HepG2 (cell line): ENCODE measurements around the gene CLK4. TPM values are rescaled to one million over a fixed set of nuclear protein-coding genes. Genes with fewer than 3 reads are reported as not detected.

Source experiments
- ATAC-seq: fragments of 200-7000 bp; cut with Tn5 transposase; 3 replicates; pipeline ENCODE4 v1.9.1; 2020; ENCODE audit warnings: mild to moderate bottlenecking, moderate library complexity
- BruUV-seq: library from RNA; stranded (reverse); fragments of 400-500 nt; replicated peaks from 2 replicates; lab custom pipeline; 2021; lab: Mats Ljungman, UMichigan
- CTCF ChIA-PET: fragments of 300-600 bp; formaldehyde crosslinking; extraction: SDS; loops from one replicate; lab custom pipeline; 2021; ENCODE audit warnings: low total read pairs, inconsistent platforms, low intra/inter-chr PET ratio; lab: Yijun Ruan, JAX
- POLR2A ChIA-PET: fragments of 350-600 bp; sonication (Branson Sonifier 250); formaldehyde crosslinking; loops from one replicate; lab custom pipeline; 2020; ENCODE audit warnings: antibody characterized with exemption, inconsistent platforms; lab: Yijun Ruan, JAX
- DNase-seq: peaks from one replicate; pipeline ENCODE4 v3.0.0-alpha.2; 2015; ENCODE audit warnings: low spot score
- FAIRE-seq: peaks from 3 replicates; lab custom pipeline; 2011; peaks lifted over from hg19 to GRCh38; lab: Jason Lieb, UNC
- H2AFZ ChIP-seq: one replicate; pipeline ENCODE4 v1.6.1; 2011; ENCODE audit warnings: low read length, inconsistent platforms
- H3K27ac ChIP-seq: fragments of 300-600 bp; 3 replicates; pipeline ENCODE4 v1.8.0; 2011; ENCODE audit warnings: mixed run types, mild to moderate bottlenecking, mixed read lengths, low read length, inconsistent platforms; ENCODE audit not compliant: insufficient read depth; ENCODE audit errors: extremely low read length
- H3K27me3 ChIP-seq, 2 experiments: fragments of 200-600 bp in 1 of 2; 2 replicates in 1 of 2; 3 replicates in 1 of 2; pipeline versions ENCODE4 v1.6.0 to v1.8.0; 2011; ENCODE audit warnings: low read length in 2 of 2, mild to moderate bottlenecking in 2 of 2, moderate library complexity in 2 of 2, inconsistent platforms in 1 of 2; ENCODE audit not compliant: insufficient read depth in 2 of 2, control insufficient read depth in 1 of 2
- H3K36me3 ChIP-seq, 2 experiments: fragments of 200-600 bp in 1 of 2; replicated peaks in 1 of 2; 2 replicates in 1 of 2; 3 replicates in 1 of 2; pipeline versions ENCODE4 v1.5.1 to v1.8.0; 2011; ENCODE audit warnings: low read length in 2 of 2, inconsistent platforms in 1 of 2; ENCODE audit not compliant: insufficient read depth in 2 of 2, control insufficient read depth in 1 of 2
- H3K4me1 ChIP-seq: 2 replicates; pipeline ENCODE4 v1.5.1; 2012; ENCODE audit warnings: low read length, inconsistent platforms; ENCODE audit not compliant: insufficient read depth
- H3K4me2 ChIP-seq: 2 replicates; pipeline ENCODE4 v1.6.0; 2011; ENCODE audit warnings: low read depth, low read length, inconsistent platforms
- H3K4me3 ChIP-seq, 3 experiments: fragments of 200-600 bp in 1 of 3; sonication (generic), shearing (Covaris generic) in 1 of 3; replicated peaks in 1 of 3; 2 replicates each; pipeline ENCODE4 v1.5.1; 2011 to 2016; ENCODE audit warnings: low read length in 3 of 3, inconsistent platforms in 2 of 3, low read depth in 2 of 3, mild to moderate bottlenecking in 2 of 3, control low read depth in 1 of 3, mixed read lengths in 1 of 3; ENCODE audit not compliant: insufficient read depth in 1 of 3
- H3K79me2 ChIP-seq: one replicate; pipeline ENCODE4 v1.6.1; 2011; ENCODE audit warnings: low read length, inconsistent platforms; ENCODE audit not compliant: insufficient read depth
- H3K9ac ChIP-seq: 2 replicates; pipeline ENCODE4 v1.6.0; 2011; ENCODE audit warnings: mild to moderate bottlenecking, low read depth, low read length, inconsistent platforms; ENCODE audit not compliant: insufficient read depth
- H3K9me3 ChIP-seq: 2 replicates; pipeline ENCODE4 v1.5.1; 2012; ENCODE audit warnings: mild to moderate bottlenecking, low read length
- H4K20me1 ChIP-seq: 2 replicates; pipeline ENCODE4 v1.6.0; 2011; ENCODE audit warnings: inconsistent platforms, mild to moderate bottlenecking, low read length, moderate library complexity; ENCODE audit not compliant: insufficient read depth
- BHLHE40 ChIP-seq: IDR thresholded peaks from 2 replicates; pipeline ENCODE4 v1.6.1; 2011; ENCODE audit warnings: low read length, improper control_type of control experiment
- HES4 ChIP-seq: sonication (generic); formaldehyde crosslinking; IDR thresholded peaks from 2 replicates; pipeline ENCODE4 v1.9.0; 2021; ENCODE audit warnings: mild to moderate bottlenecking, missing genetic modification reagents, borderline replicate concordance
- HIVEP1 ChIP-seq: sonication (generic); formaldehyde crosslinking; IDR thresholded peaks from 2 replicates; pipeline ENCODE4 v1.4.0; 2020; ENCODE audit warnings: mild to moderate bottlenecking, missing genetic modification reagents
- MXI1 ChIP-seq: IDR thresholded peaks from 3 replicates; pipeline ENCODE4 v1.6.1; 2012; ENCODE audit warnings: low read depth, low read length, inconsistent platforms, borderline replicate concordance
- PRDM15 ChIP-seq: sonication (generic); formaldehyde crosslinking; IDR thresholded peaks from 2 replicates; pipeline ENCODE4 v1.4.0; 2020; ENCODE audit warnings: missing genetic modification reagents
- THAP8 ChIP-seq: sonication (generic); formaldehyde crosslinking; IDR thresholded peaks from 2 replicates; pipeline ENCODE4 v1.5.1; 2020; ENCODE audit warnings: missing genetic modification reagents, mild to moderate bottlenecking, borderline replicate concordance
- ZNF143 ChIP-seq: sonication (generic); formaldehyde crosslinking; IDR thresholded peaks from 2 replicates; pipeline ENCODE4 v1.4.0; 2020; ENCODE audit warnings: missing genetic modification reagents
- WGBS: methylation state at CpG from one replicate; pipeline ENCODE4 v1.1.6; 2017; ENCODE audit warnings: low lambda C conversion rate; 5-methylcytosine and 5-hydroxymethylcytosine counted together
- in situ Hi-C: cut with HindIII; loops from 2 replicates; pipeline ENCODE4 v1.10.0; 2017; ENCODE audit warnings: low pct_unique_long_range_greater_than_20kb; ENCODE audit not compliant: extremely low pct_ligation_motif_present
- intact Hi-C: fragments of 100-400 bp; cut with micrococcal nuclease; formaldehyde crosslinking; loops from one replicate; pipeline ENCODE4 v1.10.0; 2022; ENCODE audit not compliant: unreplicated experiment
- polyA plus RNA-seq, 8 experiments: library from polyadenylated mRNA; depleted of rRNA in 3 of 8; stranded (reverse) in 7 of 8; unstranded in 1 of 8; fragments of >200 nt; fragmentation: Illumina TruSeq in 4 of 8; extraction: Trizol in 4 of 8; gene quantifications; 2 replicates each; pipeline versions ENCODE4 v1.2.1 to v1.2.3, GENCODE V29; 2011 to 2016; ENCODE audit warnings: low read depth in 4 of 8, missing spikeins in 1 of 8, mixed read lengths in 1 of 8; ENCODE audit not compliant: insufficient read depth in 1 of 8
- total RNA-seq, 5 experiments: library from RNA; depleted of rRNA; stranded (reverse); fragments of >200 nt; fragmentation: Illumina TruSeq; extraction: Trizol; gene quantifications; 2 replicates each; pipeline ENCODE4 v1.2.3, GENCODE V29; 2016; ENCODE audit warnings: low read depth in 1 of 5
- TF ChIP-seq, protein P1 (sequence below): sonication (generic); formaldehyde crosslinking; IDR thresholded peaks from 2 replicates; pipeline ENCODE4 v1.4.0; 2020; ENCODE audit warnings: missing genetic modification reagents

Gene CLK4
- total and polyA plus RNA-seq, 2 of the 13 experiments (the other 11 are each of a cell fraction or from before 2014, with no cell fraction given): 17.7 to 18.4 TPM

- Histone ChIP-seq H3K79me2 (no peaks in the 10 kb centered on the region), H3K4me1 (no peaks in the 10 kb centered on the region), H3K27ac (no peak overlapping the region), H3K9ac (no peak overlapping the region), H3K36me3 (no peaks in the 10 kb centered on the region), H3K27me3 (peaks cover 2 to 31% of the 10 kb centered on the region in 2 experiments; a peak in 2 of 5 replicates), H3K4me2 (no peak overlapping the region), H3K4me3 (no peak overlapping the region), H3K9me3 (no peaks in the 10 kb centered on the region), H4K20me1 (no peaks in the 10 kb centered on the region), H2AFZ (no peak overlapping the region)
- CTCF ChIA-PET: no interaction called here
- 8% methylated on average over 4 of the region's 4 CpGs for WGBS
- DNase-seq: no peak
- FAIRE-seq: no peak
- ATAC-seq: no peak
- in situ Hi-C loops: no loop called here
- POLR2A ChIA-PET: no interaction called here
- TF ChIP-seq BHLHE40 (no peak), ZNF143 (CRISPR knock-in tag) (no peak), THAP8 (CRISPR knock-in tag) (no peak)
- BruUV-seq: no TSS peak
- intact Hi-C loops: no loop called here
Observed at GRCh38 chr5:178564397-178564796, 62.5 kb downstream of the CLK4 start.

GRCh38 chr5:178563621-178564020 lies 63.2 kb downstream of the CLK4 start:
- TF ChIP-seq, protein P1, sequence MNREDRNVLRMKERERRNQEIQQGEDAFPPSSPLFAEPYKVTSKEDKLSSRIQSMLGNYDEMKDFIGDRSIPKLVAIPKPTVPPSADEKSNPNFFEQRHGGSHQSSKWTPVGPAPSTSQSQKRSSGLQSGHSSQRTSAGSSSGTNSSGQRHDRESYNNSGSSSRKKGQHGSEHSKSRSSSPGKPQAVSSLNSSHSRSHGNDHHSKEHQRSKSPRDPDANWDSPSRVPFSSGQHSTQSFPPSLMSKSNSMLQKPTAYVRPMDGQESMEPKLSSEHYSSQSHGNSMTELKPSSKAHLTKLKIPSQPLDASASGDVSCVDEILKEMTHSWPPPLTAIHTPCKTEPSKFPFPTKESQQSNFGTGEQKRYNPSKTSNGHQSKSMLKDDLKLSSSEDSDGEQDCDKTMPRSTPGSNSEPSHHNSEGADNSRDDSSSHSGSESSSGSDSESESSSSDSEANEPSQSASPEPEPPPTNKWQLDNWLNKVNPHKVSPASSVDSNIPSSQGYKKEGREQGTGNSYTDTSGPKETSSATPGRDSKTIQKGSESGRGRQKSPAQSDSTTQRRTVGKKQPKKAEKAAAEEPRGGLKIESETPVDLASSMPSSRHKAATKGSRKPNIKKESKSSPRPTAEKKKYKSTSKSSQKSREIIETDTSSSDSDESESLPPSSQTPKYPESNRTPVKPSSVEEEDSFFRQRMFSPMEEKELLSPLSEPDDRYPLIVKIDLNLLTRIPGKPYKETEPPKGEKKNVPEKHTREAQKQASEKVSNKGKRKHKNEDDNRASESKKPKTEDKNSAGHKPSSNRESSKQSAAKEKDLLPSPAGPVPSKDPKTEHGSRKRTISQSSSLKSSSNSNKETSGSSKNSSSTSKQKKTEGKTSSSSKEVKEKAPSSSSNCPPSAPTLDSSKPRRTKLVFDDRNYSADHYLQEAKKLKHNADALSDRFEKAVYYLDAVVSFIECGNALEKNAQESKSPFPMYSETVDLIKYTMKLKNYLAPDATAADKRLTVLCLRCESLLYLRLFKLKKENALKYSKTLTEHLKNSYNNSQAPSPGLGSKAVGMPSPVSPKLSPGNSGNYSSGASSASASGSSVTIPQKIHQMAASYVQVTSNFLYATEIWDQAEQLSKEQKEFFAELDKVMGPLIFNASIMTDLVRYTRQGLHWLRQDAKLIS (CRISPR knock-in tag): no peak
- no peak for TF ChIP-seq HIVEP1 (CRISPR knock-in tag)
- no peak for TF ChIP-seq PRDM15 (CRISPR knock-in tag)
- TF ChIP-seq HES4 (CRISPR knock-in tag): no peak
- TF ChIP-seq MXI1: no peak
- no peaks in the 10 kb centered on the region for H3K36me3 ChIP-seq
- H3K27me3 ChIP-seq: peaks cover 2 to 29% of the 10 kb centered on the region in 2 experiments; a peak in 2 of 5 replicates
- ChIA-PET POLR2A (no interaction called here), CTCF (no interaction called here)
- H2AFZ ChIP-seq: no peak overlapping the region
- H3K4me3 ChIP-seq: no peak overlapping the region
- ATAC-seq: no peak
- no peaks in the 10 kb centered on the region for H3K79me2 ChIP-seq
- no TSS peak for BruUV-seq
- no peaks in the 10 kb centered on the region for H3K9me3 ChIP-seq
- DNase-seq: no peak
- intact Hi-C loops (no loop called here), in situ Hi-C loops (no loop called here)
- no peaks in the 10 kb centered on the region for H4K20me1 ChIP-seq
- H3K4me2 ChIP-seq: no peak overlapping the region
- FAIRE-seq: no peak
- H3K4me1 ChIP-seq: no peaks in the 10 kb centered on the region
- 48% methylated on average over 8 of the region's 8 CpGs for WGBS
- no peak overlapping the region for H3K9ac ChIP-seq
- H3K27ac ChIP-seq: no peak overlapping the region
